Liver (tissue), 9 donors: ENCODE data around the gene DNAH8. TPM values are rescaled to one million over a fixed set of nuclear protein-coding genes. Genes with fewer than 3 reads are reported as not detected.

ENCODE experiments used
- DNase-seq: peaks from one replicate; pipeline ENCODE4 v3.0.0-alpha.2; 2017; ENCODE audit warnings: low spot score
- H3K27ac ChIP-seq, 2 donors: one replicate each; pipeline ENCODE4 v1.7.0; 2013; ENCODE audit warnings: inconsistent platforms in 2 of 2, low read length in 2 of 2, control low read depth in 1 of 2, low read depth in 1 of 2, mild to moderate bottlenecking in 1 of 2
- H3K27me3 ChIP-seq, 4 donors: one replicate each; pipeline versions ENCODE4 v1.6.1 to v1.7.0; 2013; ENCODE audit warnings: low read length in 3 of 4, inconsistent platforms in 1 of 4, mild to moderate bottlenecking in 1 of 4, moderate library complexity in 1 of 4; ENCODE audit not compliant: control insufficient read depth in 4 of 4, insufficient read depth in 4 of 4
- H3K36me3 ChIP-seq, 4 donors: one replicate each; pipeline versions ENCODE4 v1.6.1 to v1.7.0; 2013; ENCODE audit warnings: low read length in 3 of 4, mild to moderate bottlenecking in 3 of 4, low read depth in 1 of 4, moderate library complexity in 1 of 4; ENCODE audit not compliant: control insufficient read depth in 4 of 4, insufficient read depth in 3 of 4
- H3K4me1 ChIP-seq, 4 donors: one replicate each; pipeline versions ENCODE4 v1.6.1 to v1.7.0; 2013; ENCODE audit warnings: low read length in 3 of 4, mild to moderate bottlenecking in 3 of 4, moderate library complexity in 1 of 4; ENCODE audit not compliant: control insufficient read depth in 4 of 4, insufficient read depth in 4 of 4
- H3K4me3 ChIP-seq, 3 donors: one replicate each; pipeline versions ENCODE4 v1.6.1 to v1.7.0; 2013; ENCODE audit warnings: low read length in 3 of 3, control low read depth in 1 of 3, low read depth in 1 of 3, mild to moderate bottlenecking in 1 of 3
- H3K9ac ChIP-seq, 2 donors: one replicate each; pipeline ENCODE4 v1.7.0; 2013; ENCODE audit warnings: low read length in 2 of 2, mild to moderate bottlenecking in 2 of 2, moderate library complexity in 2 of 2, control low read depth in 1 of 2, low read depth in 1 of 2
- H3K9me3 ChIP-seq, 4 donors: one replicate each; pipeline versions ENCODE4 v1.6.1 to v1.7.0; 2013; ENCODE audit warnings: low read length in 3 of 4; ENCODE audit not compliant: control insufficient read depth in 4 of 4
- ATF3 ChIP-seq: IDR thresholded peaks from 2 replicates; pipeline ENCODE4 v1.6.1; 2016; ENCODE audit warnings: antibody characterized with exemption
- CTCF ChIP-seq: fragments of 150-350 bp; IDR thresholded peaks from 2 replicates; pipeline ENCODE4 v1.5.1; 2017; ENCODE audit warnings: improper control_type of control experiment, low read depth, low read length; ENCODE audit not compliant: missing input control
- EGR1 ChIP-seq, 2 donors: IDR thresholded peaks; 2 replicates each; pipeline ENCODE4 v1.6.1; 2016 to 2018; ENCODE audit warnings: antibody characterized with exemption in 2 of 2, low read depth in 2 of 2
- FOXA1 ChIP-seq: IDR thresholded peaks from 2 replicates; pipeline ENCODE4 v1.6.1; 2016; ENCODE audit warnings: antibody characterized with exemption
- FOXA2 ChIP-seq: IDR thresholded peaks from 2 replicates; pipeline ENCODE4 v1.6.1; 2016; ENCODE audit warnings: antibody characterized with exemption
- GABPA ChIP-seq, 2 donors: IDR thresholded peaks in 1 of 2; conservative IDR thresholded peaks in 1 of 2; 2 replicates each; pipeline ENCODE4 v1.6.1; 2016; ENCODE audit warnings: antibody characterized with exemption in 2 of 2, mild to moderate bottlenecking in 1 of 2, moderate library complexity in 1 of 2
- HNF4A ChIP-seq, 2 donors: conservative IDR thresholded peaks; 2 replicates each; pipeline ENCODE4 v1.6.1; 2016; ENCODE audit warnings: antibody characterized with exemption in 2 of 2, mild to moderate bottlenecking in 2 of 2
- HNF4G ChIP-seq: IDR thresholded peaks from 2 replicates; pipeline ENCODE4 v1.6.1; 2016; ENCODE audit warnings: antibody characterized with exemption
- JUND ChIP-seq, 2 donors: IDR thresholded peaks; 2 replicates each; pipeline ENCODE4 v1.6.1; 2016; ENCODE audit warnings: antibody characterized with exemption in 2 of 2
- MAX ChIP-seq: IDR thresholded peaks from 2 replicates; pipeline ENCODE4 v1.6.1; 2016; ENCODE audit warnings: antibody characterized with exemption
- NR2F2 ChIP-seq: IDR thresholded peaks from 2 replicates; pipeline ENCODE4 v1.6.1; 2016; ENCODE audit warnings: antibody characterized with exemption
- RAD21 ChIP-seq, 2 donors: IDR thresholded peaks; 2 replicates each; pipeline ENCODE4 v1.6.1; 2016; ENCODE audit warnings: antibody characterized with exemption in 2 of 2, mild to moderate bottlenecking in 2 of 2
- REST ChIP-seq: IDR thresholded peaks from 2 replicates; pipeline ENCODE4 v1.6.1; 2016; ENCODE audit warnings: antibody characterized with exemption, mild to moderate bottlenecking
- RXRA ChIP-seq, 2 donors: IDR thresholded peaks; 2 replicates each; pipeline ENCODE4 v1.6.1; 2017 to 2018; ENCODE audit warnings: antibody characterized with exemption in 2 of 2, mild to moderate bottlenecking in 1 of 2
- SP1 ChIP-seq: IDR thresholded peaks from 2 replicates; pipeline ENCODE4 v1.6.1; 2018; ENCODE audit warnings: antibody characterized with exemption, mild to moderate bottlenecking
- TAF1 ChIP-seq: conservative IDR thresholded peaks from 2 replicates; pipeline ENCODE4 v1.6.1; 2016; ENCODE audit warnings: antibody characterized with exemption, mild to moderate bottlenecking
- YY1 ChIP-seq: IDR thresholded peaks from 2 replicates; pipeline ENCODE4 v1.6.1; 2016; ENCODE audit warnings: antibody characterized with exemption, mild to moderate bottlenecking
- ZBTB33 ChIP-seq: IDR thresholded peaks from 2 replicates; pipeline ENCODE4 v1.6.1; 2016; ENCODE audit warnings: antibody characterized with exemption
- WGBS: extraction: QIAGEN DNeasy Blood & Tissue Kit; methylation state at CpG from one replicate; pipeline ENCODE4 v1.1.7; 2013; 5-methylcytosine and 5-hydroxymethylcytosine counted together
- polyA plus RNA-seq, 2 donors: library from polyadenylated mRNA; stranded (reverse) in 1 of 2; unstranded in 1 of 2; fragments of 200-250 nt in 1 of 2; fragments of >200 nt in 1 of 2; fragmentation: Nextera tagmentation in 1 of 2; extraction: Ambion mirVana in 1 of 2; gene quantifications; one replicate each; pipeline versions ENCODE4 v1.2.1 to v1.2.3, GENCODE V29; 2013 to 2015
- total RNA-seq, 2 donors: library from RNA; depleted of rRNA; stranded (reverse); fragments of >200 nt; gene quantifications; one replicate each; pipeline ENCODE4 v1.2.3, GENCODE V29; 2014
- donor health status: healthy.
- donor health status: healthy.
- donor health status: healthy.
- donor health status: healthy.
- donor health status: healthy.

DNAH8 gene
- total and polyA plus RNA-seq, 4 donors = under 0.01 to 0.05 TPM; not detected in 2

GRCh38 chr6:38942965-38943364 lies 227.9 kb downstream of the DNAH8 start:
- peaks cover 0 to 7% (median 5%) of the 10 kb centered on the region in 4 donors for H3K4me1 ChIP-seq
- H3K9me3 ChIP-seq = no peaks in the 10 kb centered on the region
- TF ChIP-seq FOXA1 (no peak), HNF4G (no peak), RXRA (IDR thresholded peaks at IDR 0.05) (no peak), CTCF (no peak), GABPA (IDR thresholded peaks at IDR 0.05 in 1 of 2, conservative IDR thresholded peaks at IDR 0.05 in 1 of 2) (no peak), ZBTB33 (no peak), JUND (IDR thresholded peaks at IDR 0.05) (no peak), SP1 (no peak), REST (no peak), FOXA2 (no peak), MAX (no peak), YY1 (no peak), HNF4A (conservative IDR thresholded peaks at IDR 0.05) (no peak), TAF1 (no peak), ATF3 (no peak), NR2F2 (no peak), EGR1 (IDR thresholded peaks at IDR 0.05; ENCODE audit: low read depth in 2 of 2) (no peak), RAD21 (IDR thresholded peaks at IDR 0.05) (no peak)
- H3K36me3 ChIP-seq = no peaks in the 10 kb centered on the region
- no peak for DNase-seq
- H3K27ac ChIP-seq = no peak overlapping the region
- no peak overlapping the region for H3K9ac ChIP-seq
- no peak overlapping the region for H3K4me3 ChIP-seq
- no peaks in the 10 kb centered on the region for H3K27me3 ChIP-seq
- WGBS = 88% methylated on average over 1 of the region's 1 CpG

GRCh38 chr6:38943964-38944363 lies 228.9 kb downstream of the DNAH8 start:
- Histone ChIP-seq H3K4me3 (no peak overlapping the region), H3K4me1 (peaks cover 0 to 7% (median 5%) of the 10 kb centered on the region in 4 donors), H3K9me3 (no peaks in the 10 kb centered on the region), H3K36me3 (no peaks in the 10 kb centered on the region), H3K27me3 (no peaks in the 10 kb centered on the region), H3K9ac (no peak overlapping the region), H3K27ac (no peak overlapping the region)
- no peak for DNase-seq
- no peak for TF ChIP-seq GABPA (IDR thresholded peaks at IDR 0.05 in 1 of 2, conservative IDR thresholded peaks at IDR 0.05 in 1 of 2)
- no peak for TF ChIP-seq ATF3
- TF ChIP-seq ZBTB33 = no peak
- TF ChIP-seq YY1 = no peak
- no peak for TF ChIP-seq REST
- TF ChIP-seq TAF1 = no peak
- TF ChIP-seq FOXA2 = no peak
- TF ChIP-seq SP1 = no peak
- TF ChIP-seq FOXA1 = no peak
- no peak for TF ChIP-seq NR2F2
- TF ChIP-seq RAD21 (IDR thresholded peaks at IDR 0.05) = no peak
- TF ChIP-seq HNF4A (conservative IDR thresholded peaks at IDR 0.05) = no peak
- 89% methylated on average over 4 of the region's 4 CpGs for WGBS
